Mononuclear cell (primary cell): ENCODE results near the gene AFF3. TPM values are rescaled to one million over a fixed set of nuclear protein-coding genes. Genes with fewer than 3 reads are reported as not detected.

ENCODE experiments used
- H3K27me3 ChIP-seq: 2 replicates; pipeline ENCODE4 v1.6.0; 2011; ENCODE audit warnings: low read length, control low read depth; ENCODE audit not compliant: insufficient read depth
- H3K4me1 ChIP-seq: 2 replicates; pipeline ENCODE4 v1.5.1; 2011; ENCODE audit warnings: mild to moderate bottlenecking, low read length, control low read depth; ENCODE audit not compliant: insufficient read depth
- H3K4me3 ChIP-seq: 2 replicates; pipeline ENCODE4 v1.5.1; 2011; ENCODE audit warnings: mild to moderate bottlenecking, low read length, moderate library complexity
- H3K9me3 ChIP-seq: 2 replicates; pipeline ENCODE4 v1.5.1; 2011; ENCODE audit warnings: low read depth, mild to moderate bottlenecking, control low read depth, low read length
- total RNA-seq: library from RNA; depleted of rRNA; stranded (reverse); fragments of >200 nt; gene quantifications from one replicate; pipeline ENCODE4 v1.2.3, GENCODE V29; 2012

AFF3 gene
- total RNA-seq, 1 donor: 21.9 TPM

DNA sequence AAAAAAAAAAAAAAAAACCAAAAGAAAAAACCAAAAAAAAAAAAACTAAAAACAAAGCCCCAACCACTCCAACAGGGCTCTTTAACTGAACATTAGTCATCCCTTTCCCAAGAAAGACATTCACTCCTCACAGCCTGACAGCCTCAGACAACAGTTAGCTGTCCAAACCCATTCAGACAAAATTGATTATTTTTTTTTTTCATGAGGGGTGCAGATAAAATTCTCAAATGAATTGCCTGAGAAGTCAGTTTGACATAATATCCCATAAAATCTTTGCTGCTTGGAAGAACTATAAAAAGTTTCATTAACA is 446.5 kb downstream of the AFF3 start:
- H3K27me3 ChIP-seq: no peaks in the 10 kb centered on the region
- H3K4me3 ChIP-seq: no peak overlapping the region
- H3K9me3 ChIP-seq: no peaks in the 10 kb centered on the region
- H3K4me1 ChIP-seq: peaks cover 15% of the 10 kb centered on the region

DNA sequence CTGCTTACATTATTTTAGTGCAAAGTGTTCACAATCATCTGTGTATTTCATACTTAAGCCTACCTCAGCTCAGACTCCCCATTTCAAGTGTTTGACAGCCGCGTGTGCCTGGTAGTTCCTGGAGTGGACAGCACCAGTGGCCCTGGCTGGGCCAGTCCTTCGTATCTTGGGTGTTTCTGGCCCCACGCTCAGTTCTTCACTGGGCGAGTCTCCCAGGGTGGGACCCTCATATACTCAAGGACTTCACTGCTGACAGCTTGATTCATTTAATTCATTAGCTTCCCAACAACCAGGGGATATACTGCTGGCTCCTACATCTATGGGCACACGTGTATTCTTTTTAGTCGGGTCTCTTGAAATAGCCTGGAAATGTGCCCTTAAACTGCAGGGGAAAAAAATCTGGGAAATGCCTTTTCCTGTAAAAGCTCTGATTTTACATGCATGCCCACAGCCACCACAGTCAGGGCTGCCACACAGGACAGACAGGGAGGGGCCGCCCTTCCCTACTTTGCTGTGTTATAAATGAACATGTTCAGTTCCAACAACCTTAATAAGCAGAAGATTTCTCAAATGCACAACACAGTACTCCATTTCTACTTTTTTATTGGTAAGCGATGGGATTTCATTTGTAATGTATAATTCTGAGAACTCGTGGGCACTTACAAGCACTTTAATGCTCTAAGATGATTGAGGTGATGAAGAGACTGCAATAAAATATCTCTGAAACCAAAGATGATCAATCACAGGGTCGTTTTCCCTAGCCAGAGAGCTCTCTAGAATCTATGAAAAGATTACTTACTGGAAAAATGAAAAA is 447.1 kb downstream of the AFF3 start:
- Histone ChIP-seq H3K27me3 (no peaks in the 10 kb centered on the region), H3K9me3 (no peaks in the 10 kb centered on the region), H3K4me1 (peaks cover 10% of the 10 kb centered on the region), H3K4me3 (no peak overlapping the region)

DNA sequence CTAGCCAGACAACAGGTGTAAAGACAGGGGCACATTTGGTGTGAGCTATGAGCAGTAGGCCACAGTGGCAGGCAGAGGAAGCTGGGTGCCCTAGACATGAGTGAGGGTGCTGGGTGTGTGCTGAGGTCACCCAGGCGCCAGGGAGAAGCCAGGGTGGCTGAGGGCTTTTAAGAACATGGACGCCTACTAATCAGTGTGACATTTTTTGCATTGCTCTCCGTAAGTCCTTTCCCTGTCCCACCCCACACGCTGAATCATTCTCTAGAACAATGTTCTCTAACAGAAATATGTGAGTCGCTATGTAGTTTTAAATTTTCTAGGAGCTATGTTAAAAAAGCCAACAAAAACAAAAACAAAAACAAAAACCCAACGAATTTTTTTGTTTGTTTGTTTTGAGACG is 448.1 kb downstream of the AFF3 start:
- H3K4me3 ChIP-seq: no peak overlapping the region
- H3K4me1 ChIP-seq: peaks cover 10% of the 10 kb centered on the region
- no peaks in the 10 kb centered on the region for H3K27me3 ChIP-seq
- no peaks in the 10 kb centered on the region for H3K9me3 ChIP-seq

DNA sequence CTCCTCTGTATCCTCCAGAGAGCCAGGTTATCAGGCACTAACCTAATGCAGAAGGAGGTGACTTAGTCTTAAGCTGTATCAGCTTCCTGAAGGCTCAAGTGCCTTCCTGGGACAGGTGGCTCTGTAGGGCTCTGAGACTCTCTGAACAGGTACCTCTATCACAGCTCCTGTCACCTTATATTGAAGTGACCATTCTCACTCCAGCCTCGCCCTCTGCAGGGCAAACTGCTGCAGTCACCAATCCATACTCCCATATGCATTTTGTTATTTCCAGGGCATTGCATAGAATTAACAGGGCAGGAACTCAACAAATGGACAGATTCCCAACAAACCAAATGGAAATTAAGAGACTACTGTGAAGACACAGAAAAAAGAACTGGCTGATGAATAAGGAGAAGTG is 449.6 kb downstream of the AFF3 start:
- no peaks in the 10 kb centered on the region for H3K9me3 ChIP-seq
- peaks cover 10% of the 10 kb centered on the region for H3K4me1 ChIP-seq
- no peak overlapping the region for H3K4me3 ChIP-seq
- no peaks in the 10 kb centered on the region for H3K27me3 ChIP-seq

DNA sequence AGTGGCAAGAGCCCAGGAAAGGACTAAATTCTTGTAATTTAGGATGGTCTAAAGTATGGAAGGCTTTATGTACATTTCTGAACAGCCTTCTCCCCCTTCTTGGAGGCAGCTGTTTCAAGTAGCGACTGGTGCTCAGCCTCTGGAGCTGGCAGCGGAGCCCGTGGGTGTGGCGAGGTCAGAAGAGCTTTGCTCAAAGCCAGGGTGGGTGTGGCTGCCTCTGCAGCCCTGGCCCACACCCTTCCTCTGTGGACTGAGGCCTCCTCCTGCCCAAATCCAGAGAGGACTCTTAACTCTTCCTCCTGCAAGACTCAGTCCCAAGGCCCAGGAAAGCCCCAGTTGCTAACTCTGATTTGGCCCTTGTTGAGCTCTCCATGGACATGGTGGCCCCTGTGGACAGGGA is 450.5 kb downstream of the AFF3 start:
- Histone ChIP-seq H3K9me3 (no peaks in the 10 kb centered on the region), H3K4me3 (no peak overlapping the region), H3K4me1 (peaks cover 10% of the 10 kb centered on the region), H3K27me3 (no peaks in the 10 kb centered on the region)

DNA sequence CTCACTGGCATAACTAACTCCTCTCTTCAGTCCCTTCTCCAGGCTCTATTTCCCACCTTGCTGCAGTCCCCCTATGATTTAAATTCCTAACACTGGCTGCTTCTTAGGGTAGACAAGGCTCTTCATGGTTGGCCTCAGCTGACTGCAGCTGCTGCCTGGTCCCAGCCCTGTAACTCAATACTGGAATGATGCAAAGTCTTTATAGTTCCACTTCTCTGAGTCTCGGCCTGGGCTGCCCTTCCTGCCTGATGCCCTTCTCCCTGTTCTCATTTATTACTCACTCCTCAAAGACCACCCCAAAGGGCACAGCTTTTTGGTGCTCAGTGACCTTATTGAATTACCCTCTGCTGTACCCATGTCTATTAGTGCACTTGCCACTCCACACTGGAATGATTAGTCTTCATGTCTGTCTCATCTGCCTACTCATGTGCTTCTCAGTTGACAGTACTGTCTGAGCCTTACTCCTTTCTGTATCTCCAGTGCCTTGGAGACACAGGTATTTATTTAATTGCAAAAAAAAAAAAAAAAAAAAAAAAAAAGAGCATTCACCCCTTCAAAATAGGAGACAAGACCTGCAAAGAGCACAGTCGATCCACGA is 453.1 kb downstream of the AFF3 start:
- Histone ChIP-seq H3K4me1 (peaks cover 10% of the 10 kb centered on the region), H3K4me3 (no peak overlapping the region), H3K9me3 (no peaks in the 10 kb centered on the region), H3K27me3 (no peaks in the 10 kb centered on the region)

DNA sequence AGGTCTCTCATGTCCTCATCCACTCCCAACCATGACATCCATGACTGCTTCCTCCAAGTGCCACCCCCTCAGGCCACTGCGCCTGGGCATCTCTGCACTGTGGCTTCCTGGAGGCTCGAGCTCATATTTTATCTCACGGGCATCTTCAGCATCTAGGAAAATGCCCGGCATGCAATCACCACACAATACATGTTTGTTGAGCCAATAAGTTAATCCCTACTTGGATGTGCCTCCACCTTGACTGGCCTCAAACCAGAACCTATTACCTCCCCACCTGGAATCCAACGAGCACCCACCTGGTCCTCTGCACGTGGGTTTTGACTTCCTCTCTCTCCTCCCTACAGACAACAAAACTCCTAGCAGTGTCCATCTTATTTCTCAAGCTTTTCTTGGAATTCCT is 453.7 kb downstream of the AFF3 start:
- Histone ChIP-seq H3K27me3 (no peaks in the 10 kb centered on the region), H3K4me3 (no peak overlapping the region), H3K9me3 (no peaks in the 10 kb centered on the region), H3K4me1 (peaks cover 10% of the 10 kb centered on the region)

DNA sequence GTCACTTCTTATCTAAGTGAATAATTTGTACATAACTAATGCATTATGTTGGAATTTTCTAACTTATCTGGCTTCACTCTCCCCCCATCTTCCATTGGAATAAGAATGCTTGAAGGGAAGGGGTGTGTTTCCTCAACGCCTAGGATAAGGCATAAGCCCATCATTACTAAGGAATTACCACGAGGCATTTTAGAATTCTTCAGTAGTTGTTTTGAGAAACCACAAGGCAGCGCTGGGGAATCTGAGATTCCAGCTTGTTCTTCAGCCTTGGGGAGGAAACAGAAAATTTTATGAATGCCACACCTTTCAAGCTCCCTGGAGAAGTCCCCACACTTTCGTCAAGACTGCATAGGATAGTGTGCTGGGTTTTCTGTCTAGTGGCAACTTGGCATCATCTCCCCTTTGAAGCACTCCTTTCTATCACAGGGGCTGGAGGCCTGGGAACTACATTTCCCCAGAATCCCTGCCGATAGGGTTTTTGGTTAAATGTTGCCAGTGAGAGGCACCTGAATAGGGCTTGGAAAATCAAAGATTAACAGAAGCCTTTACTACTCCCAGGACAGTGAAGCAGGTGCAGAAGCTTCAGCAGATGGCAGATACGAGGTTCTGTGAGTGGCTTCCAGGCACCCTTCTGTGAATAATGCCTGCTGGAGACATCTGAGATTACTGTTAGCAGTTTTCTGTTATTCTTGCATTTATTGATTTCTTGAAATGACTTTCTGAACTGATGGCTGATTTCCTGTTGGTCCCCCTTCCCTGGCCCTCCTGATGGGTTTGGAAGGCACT is 459.9 kb downstream of the AFF3 start:
- peaks cover 8% of the 10 kb centered on the region for H3K4me1 ChIP-seq
- no peaks in the 10 kb centered on the region for H3K9me3 ChIP-seq
- no peak overlapping the region for H3K4me3 ChIP-seq
- H3K27me3 ChIP-seq: no peaks in the 10 kb centered on the region

DNA sequence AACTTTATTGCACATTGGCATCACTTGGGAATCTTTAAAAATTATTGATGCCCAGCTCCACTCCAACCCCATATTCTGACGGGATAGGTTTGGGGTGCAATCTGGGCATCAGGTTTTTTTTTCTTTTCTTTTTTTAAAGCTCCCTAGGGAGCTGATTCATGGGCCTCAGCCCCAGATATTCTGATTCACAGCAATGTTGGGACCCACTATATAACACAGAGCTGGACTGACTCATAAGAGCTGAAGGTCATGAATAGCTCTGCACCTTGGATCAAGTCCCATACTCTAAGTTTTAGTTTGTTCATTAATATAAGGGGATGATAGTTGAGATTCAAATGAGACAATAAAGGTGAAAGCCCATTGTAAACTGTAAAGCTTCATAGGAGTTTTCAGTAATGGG is 461.4 kb downstream of the AFF3 start:
- no peak overlapping the region for H3K4me3 ChIP-seq
- H3K27me3 ChIP-seq: no peaks in the 10 kb centered on the region
- H3K9me3 ChIP-seq: no peaks in the 10 kb centered on the region
- H3K4me1 ChIP-seq: peaks cover 8% of the 10 kb centered on the region

DNA sequence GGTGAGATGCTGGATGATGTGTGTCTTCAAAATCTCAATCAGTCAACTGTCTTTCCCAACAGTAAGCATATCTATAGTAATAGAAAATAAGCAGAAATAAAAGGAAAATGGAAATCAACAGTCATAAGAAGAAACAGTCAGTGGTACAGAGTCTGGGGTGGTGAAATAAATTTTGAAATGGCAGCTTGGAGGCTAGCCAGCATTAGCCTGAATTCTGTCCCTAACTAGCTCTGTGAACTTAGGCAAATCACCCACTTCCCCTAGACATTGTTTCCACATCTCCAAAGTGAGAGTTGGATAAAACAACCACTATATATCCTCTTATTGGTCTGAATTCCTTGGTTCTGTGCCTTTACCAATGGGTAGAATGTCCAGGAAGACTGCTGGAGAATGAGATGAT is 462.9 kb downstream of the AFF3 start:
- H3K9me3 ChIP-seq: no peaks in the 10 kb centered on the region
- peaks cover 8% of the 10 kb centered on the region for H3K4me1 ChIP-seq
- no peaks in the 10 kb centered on the region for H3K27me3 ChIP-seq
- no peak overlapping the region for H3K4me3 ChIP-seq

DNA sequence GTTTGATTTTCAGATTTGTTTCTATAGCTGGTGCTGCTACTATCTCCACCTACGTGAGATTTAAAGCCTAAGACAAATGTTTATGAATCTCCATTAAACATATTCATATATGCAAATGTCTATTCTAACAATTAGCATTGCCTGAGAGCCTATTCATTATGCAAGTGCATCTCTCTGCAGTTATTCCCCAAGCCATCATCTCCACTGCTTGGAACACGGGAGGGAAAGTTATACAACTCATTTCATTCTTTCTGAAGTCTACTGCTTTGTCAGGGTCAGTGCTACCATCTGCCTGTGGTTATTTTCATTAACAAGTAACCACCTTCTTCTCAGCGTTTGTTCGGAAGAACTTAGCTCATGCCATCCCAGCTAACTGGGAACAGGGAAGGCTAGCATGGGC is 463.8 kb downstream of the AFF3 start:
- no peak overlapping the region for H3K4me3 ChIP-seq
- no peaks in the 10 kb centered on the region for H3K9me3 ChIP-seq
- H3K27me3 ChIP-seq: no peaks in the 10 kb centered on the region
- H3K4me1 ChIP-seq: peaks cover 8% of the 10 kb centered on the region

DNA sequence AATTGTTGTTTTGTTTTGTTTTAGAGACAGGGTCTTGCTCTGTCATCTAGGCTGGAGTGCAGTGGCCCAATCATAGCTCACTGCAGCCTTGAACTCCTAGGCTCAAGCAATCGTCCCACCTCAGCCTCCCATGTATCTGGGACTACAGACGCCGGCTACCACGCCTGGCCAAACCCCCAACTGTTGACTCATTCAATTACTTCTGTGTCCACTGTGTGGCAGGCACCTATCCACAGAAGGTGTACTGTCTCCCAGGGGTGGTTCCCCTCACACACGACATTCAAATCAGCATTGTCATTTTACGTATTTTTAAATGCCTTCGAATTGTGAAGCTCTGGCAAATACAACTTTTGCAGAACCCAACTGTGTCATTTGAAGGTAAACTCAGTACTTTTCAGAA is 464.6 kb downstream of the AFF3 start:
- Histone ChIP-seq H3K27me3 (no peaks in the 10 kb centered on the region), H3K4me3 (no peak overlapping the region), H3K4me1 (peaks cover 8% of the 10 kb centered on the region), H3K9me3 (no peaks in the 10 kb centered on the region)

DNA sequence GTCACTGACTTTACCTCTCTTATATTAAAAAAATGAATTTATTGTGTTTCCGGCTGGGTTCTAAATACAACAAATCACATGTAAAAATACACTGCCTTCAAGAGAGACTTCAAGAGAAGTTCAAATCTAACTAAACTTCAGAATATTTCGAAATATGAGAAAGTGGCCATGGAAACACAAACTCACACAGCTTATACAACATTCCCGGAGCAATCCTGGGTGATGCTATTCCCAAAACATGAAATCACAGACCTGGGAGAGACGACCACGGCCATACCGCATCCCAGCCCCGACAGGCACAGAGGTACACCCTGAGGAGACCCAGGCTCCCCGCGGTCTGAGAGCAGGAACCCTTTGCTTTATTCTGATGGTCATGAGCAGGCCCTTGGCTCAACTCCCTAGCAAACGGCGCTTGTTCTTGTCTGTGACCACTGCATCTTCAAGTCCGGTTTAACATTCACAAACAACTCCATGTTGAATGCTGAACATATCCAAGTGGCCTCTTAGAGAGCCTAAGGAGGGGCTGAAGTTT is 467.2 kb downstream of the AFF3 start:
- peaks cover 8% of the 10 kb centered on the region for H3K4me1 ChIP-seq
- H3K4me3 ChIP-seq: no peak overlapping the region
- no peaks in the 10 kb centered on the region for H3K9me3 ChIP-seq
- H3K27me3 ChIP-seq: no peaks in the 10 kb centered on the region

DNA sequence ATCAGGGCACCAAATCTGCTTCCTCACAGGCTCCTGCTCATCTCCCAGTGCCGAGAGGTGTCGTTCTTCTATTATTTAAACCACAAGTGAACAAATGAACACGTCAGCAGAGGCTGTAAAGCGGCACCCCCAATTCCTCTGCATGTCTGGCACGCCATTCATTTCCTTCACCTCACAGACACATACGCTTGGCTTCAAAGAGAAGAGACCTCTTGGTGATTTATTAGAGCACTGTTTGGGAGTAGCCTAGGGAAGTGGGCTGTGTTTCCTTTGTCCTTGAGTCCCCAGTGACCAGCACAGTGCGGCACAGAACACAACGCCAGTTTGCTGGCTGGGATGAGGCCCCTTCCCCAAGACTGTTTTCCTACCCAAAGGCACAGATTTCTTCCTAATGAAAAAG is 468.3 kb downstream of the AFF3 start:
- Histone ChIP-seq H3K27me3 (no peaks in the 10 kb centered on the region), H3K4me1 (peaks cover 2% of the 10 kb centered on the region), H3K4me3 (no peak overlapping the region), H3K9me3 (no peaks in the 10 kb centered on the region)

DNA sequence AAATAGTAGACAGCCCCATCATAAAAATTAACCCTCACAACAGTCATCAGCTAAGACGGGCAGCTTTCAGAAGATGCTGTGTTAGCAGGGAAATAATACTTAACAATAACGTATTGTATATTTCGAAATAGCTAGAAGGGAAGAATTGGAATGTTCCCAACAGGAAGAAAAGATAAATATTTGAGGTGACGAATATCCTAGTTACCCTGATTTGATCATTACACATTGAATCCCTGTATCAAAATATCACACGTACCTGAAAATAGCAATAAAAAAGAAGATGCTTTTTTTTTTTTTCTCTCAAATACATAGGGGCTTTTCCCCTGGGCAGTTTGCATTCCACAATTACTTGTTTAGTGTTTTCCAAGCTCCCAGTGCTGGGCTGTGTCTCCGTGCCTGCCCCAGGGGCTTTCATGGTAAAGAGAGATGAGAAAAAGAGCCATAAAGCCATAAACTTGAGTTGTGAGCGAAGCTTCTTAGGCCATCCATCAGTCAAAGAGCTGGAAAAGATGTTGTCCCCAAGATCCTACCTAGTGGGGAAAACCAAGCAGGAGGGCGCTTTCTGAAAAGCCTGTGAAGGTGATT is 469.5 kb downstream of the AFF3 start:
- no peaks in the 10 kb centered on the region for H3K9me3 ChIP-seq
- H3K27me3 ChIP-seq: no peaks in the 10 kb centered on the region
- H3K4me3 ChIP-seq: no peak overlapping the region
- no peaks in the 10 kb centered on the region for H3K4me1 ChIP-seq
